DMS53 treated with DMSO at 0.1 percent for 48 hours (cell line): Measurements from ENCODE around the gene ZFYVE28.
"Not testable (repeated sequence)": the region's sequence is repeated elsewhere in the genome, so short reads cannot be mapped to it uniquely, and the experiment has no call there.

Source experiments
- DNase-seq: peaks from one replicate; lab custom pipeline; 2025; ENCODE audit not compliant: unreplicated experiment; lab: John Stamatoyannopoulos, UW

ZFYVE28 gene

DNA sequence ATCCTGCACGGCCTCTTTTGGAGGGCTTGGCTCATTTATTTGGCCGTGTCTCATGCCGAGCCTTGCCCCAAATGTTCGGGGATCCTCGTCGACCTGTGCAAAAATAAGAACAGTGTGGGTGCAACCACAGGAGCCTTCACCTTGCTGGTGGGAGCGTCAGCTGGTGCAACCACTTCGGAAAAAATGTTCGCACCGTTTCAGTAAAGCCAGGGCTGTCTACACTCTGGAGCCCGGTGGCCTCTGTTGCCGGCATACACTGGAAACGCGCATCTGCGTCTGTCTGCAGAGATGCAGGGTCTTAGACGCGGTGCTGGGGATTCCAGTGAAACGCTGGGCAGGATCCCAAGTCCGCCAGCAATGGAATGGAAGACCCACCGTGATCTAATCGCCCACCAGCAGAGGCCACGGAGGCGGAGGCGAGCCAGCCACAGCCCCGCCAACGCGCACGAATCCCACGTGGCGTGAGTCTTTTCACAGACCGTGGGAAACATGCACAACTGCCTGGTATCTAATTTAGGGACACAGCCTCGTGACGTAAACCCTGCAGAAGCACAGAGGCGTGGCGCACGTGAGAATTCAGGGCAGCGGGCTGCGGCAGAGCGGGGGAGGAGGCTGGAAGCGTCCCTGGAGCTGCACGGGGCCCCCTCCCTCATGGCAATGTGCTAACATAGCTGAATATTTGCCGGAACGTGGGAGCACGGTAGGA is 142.7 kb downstream of the ZFYVE28 start:
- no peak for DNase-seq

DNA sequence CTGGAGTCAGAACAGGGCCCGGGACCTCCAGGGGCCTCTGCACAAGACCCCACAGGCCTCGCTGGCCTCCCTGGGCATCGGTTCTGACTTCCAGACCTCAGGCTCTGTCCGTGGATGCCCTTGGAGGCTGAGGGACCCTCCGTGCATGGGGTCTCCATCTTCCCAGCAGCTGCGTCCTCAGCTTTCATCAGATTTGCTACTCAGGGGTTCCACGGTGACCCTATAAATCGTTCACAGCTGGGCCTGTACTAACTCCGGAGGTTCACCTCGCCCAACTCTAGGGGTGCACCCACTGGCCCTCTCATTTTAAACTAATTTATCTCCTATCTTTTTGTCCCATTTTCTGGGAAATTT is 143.4 kb downstream of the ZFYVE28 start:
- not testable (repeated sequence) for DNase-seq

GRCh38 chr4:2274320-2275043 is 144.0 kb downstream of the ZFYVE28 start:
- DNase-seq: no peak

GRCh38 chr4:2273657-2274319 is 144.7 kb downstream of the ZFYVE28 start:
- DNase-seq: no peak

- DNase-seq: no peak
These were observed 145.2 kb downstream of the ZFYVE28 start for GRCh38 chr4:2273221-2273620.

DNA sequence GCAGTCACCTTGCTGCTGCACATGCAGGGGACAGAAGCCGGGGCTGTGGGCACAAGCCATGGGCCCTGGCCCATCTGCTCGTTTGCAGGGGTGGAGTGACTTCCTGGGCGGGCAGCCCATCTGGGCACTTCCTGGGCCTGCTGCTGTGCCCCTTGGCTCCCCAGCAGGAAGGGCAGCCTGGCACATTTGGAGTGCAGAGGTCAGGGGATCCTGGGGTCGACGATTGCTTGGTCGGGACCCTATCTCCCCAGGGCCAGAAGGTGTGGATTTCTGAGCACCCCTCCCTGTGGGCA is 145.7 kb downstream of the ZFYVE28 start:
- DNase-seq: no peak

DNA sequence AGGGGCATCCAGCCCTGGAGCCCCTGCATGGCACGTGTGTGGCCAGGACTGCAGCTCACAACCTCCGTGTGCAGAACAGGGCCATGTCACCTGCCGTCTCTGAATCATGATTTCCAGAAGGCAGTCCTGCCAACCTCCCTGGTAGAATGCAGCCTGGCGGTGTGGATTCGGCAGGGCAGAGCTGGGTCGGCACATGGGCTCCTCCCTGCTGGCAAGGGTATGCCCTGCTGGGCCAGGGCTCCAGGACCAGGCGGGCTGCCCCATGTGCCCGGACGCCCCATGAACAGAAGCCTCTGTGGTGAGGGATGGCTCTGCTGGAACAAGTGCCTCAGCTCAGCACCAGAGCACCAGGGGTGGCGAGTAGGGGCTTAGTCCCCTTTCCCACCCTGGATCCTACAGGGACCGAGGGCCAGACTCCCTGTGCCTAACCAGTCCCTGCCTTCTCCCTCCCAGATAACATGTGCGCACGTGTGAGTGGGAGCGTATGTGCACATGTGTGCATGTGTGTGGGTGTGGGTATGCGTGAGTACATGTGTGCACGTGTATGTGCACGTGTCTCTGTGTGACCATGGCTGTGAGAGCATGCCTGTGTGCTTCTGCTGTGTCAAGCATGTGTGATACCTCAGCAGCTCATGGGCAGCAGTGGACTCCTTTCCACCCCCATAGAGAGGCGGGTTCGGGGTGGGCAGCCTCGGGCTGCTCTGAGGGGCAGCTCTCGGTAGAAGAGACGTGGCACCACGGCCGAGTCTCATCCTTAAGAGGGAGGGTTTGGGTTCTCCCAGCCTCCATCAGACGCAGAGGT is 146.2 kb downstream of the ZFYVE28 start:
- no peak for DNase-seq

- DNase-seq: no peak
These were observed 147.0 kb downstream of the ZFYVE28 start for GRCh38 chr4:2271279-2272025.

GRCh38 chr4:2270341-2271165 is 147.9 kb downstream of the ZFYVE28 start:
- DNase-seq: no peak

- no peak for DNase-seq
These were observed 148.8 kb downstream of the ZFYVE28 start for GRCh38 chr4:2269618-2270163.

- DNase-seq: no peak
These were observed 149.3 kb downstream of the ZFYVE28 start for GRCh38 chr4:2269206-2269531.

- DNase-seq: no peak
These were observed 149.9 kb downstream of the ZFYVE28 start for GRCh38 chr4:2268357-2269205.

- no peak for DNase-seq
These were observed 150.6 kb downstream of the ZFYVE28 start for GRCh38 chr4:2267841-2268240.

- no peak for DNase-seq
These were observed 151.1 kb downstream of the ZFYVE28 start for GRCh38 chr4:2267320-2267811.

DNA sequence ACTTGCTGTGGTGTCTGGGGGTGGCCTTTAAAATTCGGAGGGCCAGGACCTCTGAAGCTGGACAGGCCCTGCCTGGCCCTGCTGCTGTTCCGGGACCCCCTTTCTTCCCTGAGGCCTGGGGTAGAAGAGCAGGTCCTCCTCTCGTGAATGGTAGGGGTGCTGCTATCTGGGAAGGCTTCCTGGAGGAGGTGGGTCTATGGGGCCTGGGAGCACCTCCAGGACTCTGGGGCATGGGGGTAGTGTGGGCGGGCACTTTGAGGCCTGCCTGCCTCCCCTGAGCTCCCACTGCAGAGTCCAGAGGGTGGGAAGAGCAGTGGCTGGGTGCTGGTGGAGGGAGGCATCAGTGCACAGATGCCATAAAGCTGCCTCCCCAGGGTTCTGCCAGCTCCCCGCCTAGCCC is 151.6 kb downstream of the ZFYVE28 start:
- no peak for DNase-seq

DNA sequence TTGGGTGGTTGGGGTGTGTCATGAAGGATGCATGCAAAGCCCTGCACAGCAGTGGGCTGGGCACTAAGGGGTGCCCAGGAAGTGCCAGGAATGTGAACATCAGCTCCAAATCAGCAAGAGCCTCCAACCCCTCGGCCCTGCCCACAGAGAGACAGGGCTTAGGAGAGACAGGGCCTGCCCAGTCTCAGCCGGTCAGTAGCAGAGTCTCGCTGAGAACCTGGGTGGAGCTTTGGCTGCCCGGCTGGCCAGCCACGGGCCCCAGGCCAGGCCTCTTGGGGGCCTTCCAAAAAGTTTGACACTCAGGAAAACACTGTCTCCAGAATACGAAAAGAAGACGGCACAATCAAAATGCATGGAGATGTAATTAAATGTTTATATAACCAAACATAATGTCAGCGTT is 152.3 kb downstream of the ZFYVE28 start:
- no peak for DNase-seq

DNA sequence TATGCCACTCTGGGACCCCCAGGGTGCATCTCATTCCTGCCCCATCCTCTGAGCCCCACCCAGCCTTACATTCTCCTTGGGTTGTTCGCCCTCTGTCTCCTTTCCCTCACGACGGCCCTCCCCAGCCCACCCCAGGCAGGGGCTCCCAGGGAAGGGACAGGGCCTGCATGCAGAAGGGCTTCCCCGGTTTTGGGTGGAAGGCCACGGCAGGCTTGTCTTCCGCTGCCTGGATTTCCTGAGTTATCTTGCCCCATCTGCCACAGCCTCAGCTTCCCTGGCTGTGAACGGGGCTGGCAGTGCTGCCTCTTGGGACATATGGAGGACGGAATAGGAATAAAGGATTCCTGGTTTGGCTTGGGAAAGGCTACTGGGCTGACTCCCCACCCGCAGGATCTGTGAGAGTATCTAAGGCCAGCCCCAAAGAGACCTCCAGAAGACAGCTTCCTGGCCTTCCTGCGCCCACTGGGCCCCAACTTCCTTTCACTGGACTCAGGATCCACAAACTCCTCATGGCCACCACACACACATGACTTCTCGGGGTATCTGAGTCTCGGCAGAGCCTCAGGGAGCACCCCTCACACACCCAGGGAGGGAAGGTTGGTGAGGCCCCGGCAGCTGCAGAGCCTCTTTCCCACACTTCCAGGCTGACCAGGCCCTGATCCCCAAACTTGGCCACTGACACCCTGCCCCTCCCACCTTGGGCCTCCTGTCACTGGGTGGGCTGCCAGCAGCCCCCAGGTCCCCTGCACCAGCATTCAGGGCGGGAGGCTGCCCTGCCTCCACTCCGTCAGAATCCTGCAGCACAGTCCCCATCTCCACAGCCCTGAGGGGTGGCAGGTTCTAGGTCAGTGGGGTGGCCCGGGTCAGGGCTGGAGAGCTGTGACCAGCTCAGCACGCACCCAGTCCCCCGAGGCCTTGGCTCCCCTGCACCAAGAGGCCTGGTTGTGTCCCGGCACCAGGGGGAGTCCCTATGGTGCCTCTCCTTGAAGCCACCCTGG is 153.0 kb downstream of the ZFYVE28 start:
- DNase-seq: no peak
